ENCODE results near the gene AQP9. TPM values are rescaled to one million over a fixed set of nuclear protein-coding genes. Genes with fewer than 3 reads are reported as not detected.

AQP9 gene
- total RNA-seq, 2 donors from 2014 or later, result 1.1 to 2.9 TPM

DNA sequence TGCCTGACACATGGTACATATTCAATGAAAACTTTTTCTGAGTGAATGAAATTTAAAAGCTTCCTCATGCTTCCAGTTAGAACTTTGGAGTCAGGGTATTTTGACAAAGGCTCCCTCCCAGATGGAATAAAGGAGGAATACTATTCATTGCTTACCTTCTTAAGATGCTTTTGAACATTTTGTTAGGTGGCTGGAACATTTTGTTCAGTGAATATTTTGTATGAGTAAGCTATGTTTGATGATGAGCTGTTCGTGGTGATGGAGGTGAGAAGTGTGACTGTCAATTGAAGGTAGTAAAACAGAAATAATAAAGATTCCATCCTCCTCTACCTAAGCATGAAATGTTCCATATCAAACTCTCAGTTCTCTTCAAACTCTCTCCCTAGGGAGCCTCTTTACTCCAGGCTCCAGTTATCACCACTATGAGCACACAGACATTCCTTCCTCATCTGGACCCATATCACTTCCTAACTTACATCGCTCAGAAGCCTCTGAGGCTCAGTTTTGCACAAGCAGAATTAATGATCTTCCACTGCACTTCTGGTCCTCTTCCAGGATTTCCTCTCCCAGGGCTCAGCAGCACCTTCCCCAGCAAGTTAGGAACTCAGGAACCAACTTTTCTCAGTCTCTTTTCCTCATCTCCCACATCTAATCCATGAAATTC lies 2.5 kb upstream of the AQP9 start:
- no peaks in the 10 kb centered on the region for H3K27me3 ChIP-seq
- no peak overlapping the region for H3K27ac ChIP-seq
- H3K4me3 ChIP-seq, result no peak overlapping the region
- no peaks in the 10 kb centered on the region for H3K9me3 ChIP-seq
- no peaks in the 10 kb centered on the region for H3K4me1 ChIP-seq
- TF ChIP-seq, protein P1, sequence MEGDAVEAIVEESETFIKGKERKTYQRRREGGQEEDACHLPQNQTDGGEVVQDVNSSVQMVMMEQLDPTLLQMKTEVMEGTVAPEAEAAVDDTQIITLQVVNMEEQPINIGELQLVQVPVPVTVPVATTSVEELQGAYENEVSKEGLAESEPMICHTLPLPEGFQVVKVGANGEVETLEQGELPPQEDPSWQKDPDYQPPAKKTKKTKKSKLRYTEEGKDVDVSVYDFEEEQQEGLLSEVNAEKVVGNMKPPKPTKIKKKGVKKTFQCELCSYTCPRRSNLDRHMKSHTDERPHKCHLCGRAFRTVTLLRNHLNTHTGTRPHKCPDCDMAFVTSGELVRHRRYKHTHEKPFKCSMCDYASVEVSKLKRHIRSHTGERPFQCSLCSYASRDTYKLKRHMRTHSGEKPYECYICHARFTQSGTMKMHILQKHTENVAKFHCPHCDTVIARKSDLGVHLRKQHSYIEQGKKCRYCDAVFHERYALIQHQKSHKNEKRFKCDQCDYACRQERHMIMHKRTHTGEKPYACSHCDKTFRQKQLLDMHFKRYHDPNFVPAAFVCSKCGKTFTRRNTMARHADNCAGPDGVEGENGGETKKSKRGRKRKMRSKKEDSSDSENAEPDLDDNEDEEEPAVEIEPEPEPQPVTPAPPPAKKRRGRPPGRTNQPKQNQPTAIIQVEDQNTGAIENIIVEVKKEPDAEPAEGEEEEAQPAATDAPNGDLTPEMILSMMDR (IDR thresholded peaks at IDR 0.05), result no peak
- no peak for DNase-seq (ENCODE audit: low spot score)
- H3K36me3 ChIP-seq, result no peaks in the 10 kb centered on the region

DNA sequence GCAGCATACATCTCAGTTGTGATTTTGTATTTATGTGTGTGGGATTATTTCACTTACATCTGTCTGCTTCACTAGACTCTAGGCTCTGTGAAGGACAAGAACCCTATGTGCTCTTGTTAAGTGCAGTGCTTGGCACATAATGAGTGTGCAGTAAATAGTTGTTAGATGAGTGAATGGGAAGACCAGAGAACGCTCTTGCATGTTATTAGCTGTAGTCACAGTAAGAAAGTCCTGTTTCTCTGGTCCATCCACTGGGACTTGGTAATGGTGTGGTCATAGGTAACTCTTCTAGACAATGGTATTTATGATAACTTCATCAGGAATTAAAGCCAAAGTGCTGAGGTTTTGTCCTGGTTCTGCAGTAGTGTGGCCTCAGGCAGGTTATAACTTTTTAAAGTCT lies 1.4 kb upstream of the AQP9 start:
- TF ChIP-seq, protein P1 (IDR thresholded peaks at IDR 0.05), result no peak
- Histone ChIP-seq H3K4me1 (no peaks in the 10 kb centered on the region), H3K36me3 (no peaks in the 10 kb centered on the region), H3K9me3 (no peaks in the 10 kb centered on the region), H3K27ac (no peak overlapping the region), H3K27me3 (no peaks in the 10 kb centered on the region), H3K4me3 (no peak overlapping the region)
- DNase-seq (ENCODE audit: low spot score), result no peak

DNA sequence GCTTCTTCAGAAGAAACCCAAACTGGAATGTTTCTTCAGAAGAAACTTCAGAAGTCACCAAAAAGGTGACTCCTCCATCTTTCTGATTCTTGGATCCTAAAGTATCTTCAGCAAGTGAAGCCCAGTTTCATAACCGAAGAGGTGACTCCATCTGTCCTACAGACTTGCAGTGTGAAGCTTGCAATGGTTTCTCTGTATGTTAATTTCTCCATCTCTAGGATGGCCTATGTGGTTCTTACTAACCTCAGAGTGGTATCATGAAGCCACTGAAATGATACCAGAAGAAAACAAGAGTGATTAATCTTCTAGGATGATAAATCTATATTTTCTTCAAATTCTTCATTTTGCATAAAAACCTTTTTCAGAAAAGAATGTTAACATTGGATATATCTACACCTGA lies 495 bp upstream of the AQP9 start:
- no peaks in the 10 kb centered on the region for H3K36me3 ChIP-seq
- no peak overlapping the region for H3K4me3 ChIP-seq
- no peak overlapping the region for H3K27ac ChIP-seq
- H3K4me1 ChIP-seq, result no peaks in the 10 kb centered on the region
- no peaks in the 10 kb centered on the region for H3K9me3 ChIP-seq
- TF ChIP-seq, protein P1 (IDR thresholded peaks at IDR 0.05), result no peak
- DNase-seq (ENCODE audit: low spot score), result no peak
- no peaks in the 10 kb centered on the region for H3K27me3 ChIP-seq

DNA sequence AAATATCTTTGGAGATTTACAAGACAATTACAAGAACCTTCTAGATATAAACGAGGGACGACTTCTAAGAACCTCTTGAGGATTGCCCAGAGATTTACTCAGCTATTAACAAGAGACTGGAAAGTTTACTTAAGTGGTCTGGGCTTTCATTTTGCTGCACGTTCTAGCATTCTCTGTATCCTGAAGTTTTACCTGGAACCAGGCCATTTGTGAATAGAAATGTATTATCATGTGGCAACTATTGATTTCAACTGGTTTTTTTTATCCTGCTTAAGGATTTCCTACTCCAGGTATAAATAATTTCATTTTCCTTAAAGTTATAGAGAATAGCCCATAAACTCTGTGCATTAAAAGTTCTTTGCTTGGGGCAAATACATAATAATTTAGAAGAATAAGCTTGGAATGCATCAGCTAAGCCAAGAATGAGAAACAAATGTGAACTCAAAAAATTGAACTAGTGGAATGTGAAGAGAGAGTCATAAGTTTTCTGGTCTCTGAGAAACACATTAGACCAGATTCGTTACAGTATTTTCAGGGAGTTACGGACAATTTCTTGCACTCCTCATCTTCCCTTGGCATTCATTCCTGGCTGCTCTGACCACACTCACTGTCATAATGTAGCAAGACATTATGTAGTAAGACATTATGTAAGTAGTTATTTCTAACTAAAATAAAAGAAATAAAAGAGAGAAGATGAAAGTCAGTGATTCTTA lies 1.3 kb downstream of the AQP9 start:
- Histone ChIP-seq H3K9me3 (no peaks in the 10 kb centered on the region), H3K36me3 (no peaks in the 10 kb centered on the region), H3K27ac (no peak overlapping the region), H3K27me3 (no peaks in the 10 kb centered on the region), H3K4me1 (no peaks in the 10 kb centered on the region), H3K4me3 (no peak overlapping the region)
- no peak for DNase-seq (ENCODE audit: low spot score)
- TF ChIP-seq, protein P1 (IDR thresholded peaks at IDR 0.05), result no peak

DNA sequence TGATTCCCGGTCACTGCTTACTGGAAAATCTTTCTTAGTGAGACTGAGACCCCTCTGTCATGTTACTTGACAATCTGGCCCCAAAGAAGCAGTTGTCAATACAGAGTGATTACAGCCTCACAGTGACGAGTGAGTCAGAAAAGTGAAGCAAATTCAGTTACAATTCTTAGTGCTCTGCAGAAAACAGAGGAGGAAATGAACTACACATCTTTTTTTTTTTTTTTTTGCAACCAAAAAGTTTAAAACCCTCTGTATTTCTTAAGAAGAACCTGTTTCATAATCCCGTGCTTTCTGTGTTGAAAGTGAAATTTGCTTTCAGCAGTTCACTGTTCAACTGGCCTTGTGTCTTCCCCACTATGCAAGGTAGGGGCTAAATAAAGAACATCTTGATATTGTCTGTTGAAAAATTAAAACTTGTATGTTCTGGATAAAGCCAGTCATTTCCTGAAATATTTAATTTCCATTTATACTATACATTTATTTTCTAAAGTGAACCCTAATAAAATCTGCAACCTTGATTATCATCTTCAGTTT lies 1.9 kb downstream of the AQP9 start:
- Histone ChIP-seq H3K27ac (no peak overlapping the region), H3K4me3 (no peak overlapping the region), H3K36me3 (no peaks in the 10 kb centered on the region), H3K9me3 (no peaks in the 10 kb centered on the region), H3K4me1 (no peaks in the 10 kb centered on the region), H3K27me3 (no peaks in the 10 kb centered on the region)
- DNase-seq (ENCODE audit: low spot score), result no peak
- TF ChIP-seq, protein P1 (IDR thresholded peaks at IDR 0.05), result no peak

Data from right atrium auricular region (tissue), 2 donors.